GM23338 (cell line): Measurements from ENCODE around the gene PLA2G12A. TPM values are rescaled to one million over a fixed set of nuclear protein-coding genes. Genes with fewer than 3 reads are reported as not detected.

Source experiments
- ATAC-seq: fragments of 200-7000 bp; cut with Tn5 transposase; 3 replicates; pipeline ENCODE4 v1.9.1; 2020
- DNase-seq: peaks from one replicate; pipeline ENCODE4 v3.0.0-alpha.2; 2015; ENCODE audit warnings: low spot score
- H2AFZ ChIP-seq: fragments of 200-600 bp; sonication (generic); 2 replicates; pipeline ENCODE4 v1.8.0; 2016; ENCODE audit warnings: antibody characterized with exemption, mild to moderate bottlenecking, moderate library complexity
- H3F3A ChIP-seq: fragments of 200-600 bp; sonication (generic); replicated peaks from 2 replicates; pipeline ENCODE4 v1.8.0; 2017; ENCODE audit warnings: antibody characterized with exemption, mixed run types, low read depth
- H3K27ac ChIP-seq: fragments of 200-600 bp; sonication (generic); 2 replicates; pipeline ENCODE4 v1.6.1; 2016; ENCODE audit warnings: low read depth
- H3K27me3 ChIP-seq: fragments of 200-600 bp; sonication (generic); 2 replicates; pipeline ENCODE4 v1.8.0; 2016; ENCODE audit warnings: mild to moderate bottlenecking, mixed run types, moderate library complexity; ENCODE audit not compliant: insufficient read depth
- H3K36me3 ChIP-seq: fragments of 200-600 bp; sonication (generic); 2 replicates; pipeline ENCODE4 v1.8.0; 2016; ENCODE audit warnings: mild to moderate bottlenecking; ENCODE audit not compliant: insufficient read depth
- H3K4me1 ChIP-seq: fragments of 200-600 bp; sonication (generic); 2 replicates; pipeline ENCODE4 v1.8.0; 2016; ENCODE audit warnings: mild to moderate bottlenecking, moderate library complexity; ENCODE audit not compliant: insufficient read depth
- H3K4me2 ChIP-seq: fragments of 200-600 bp; sonication (generic); 2 replicates; pipeline ENCODE4 v1.7.1; 2017; ENCODE audit warnings: mixed run types
- H3K4me3 ChIP-seq: fragments of 200-600 bp; sonication (generic); 2 replicates; pipeline ENCODE4 v1.6.1; 2016; ENCODE audit warnings: mixed run types
- H3K79me2 ChIP-seq: fragments of 200-600 bp; sonication (generic); replicated peaks from 2 replicates; pipeline ENCODE4 v1.8.0; 2017; ENCODE audit warnings: mild to moderate bottlenecking; ENCODE audit not compliant: insufficient read depth
- H3K9me2 ChIP-seq: fragments of 200-600 bp; sonication (generic); 2 replicates; pipeline ENCODE4 v1.8.0; 2017; ENCODE audit not compliant: insufficient read depth
- H4K20me1 ChIP-seq: fragments of 200-600 bp; sonication (generic); replicated peaks from 2 replicates; pipeline ENCODE4 v1.8.0; 2017; ENCODE audit warnings: mild to moderate bottlenecking; ENCODE audit not compliant: insufficient read depth
- H3K27ac Mint-ChIP-seq: 2 replicates; pipeline ENCODE4 v1.8.0; 2020; ENCODE audit warnings: inconsistent platforms, mild to moderate bottlenecking, moderate library complexity, mixed read lengths
- H3K27me3 Mint-ChIP-seq: 3 replicates; pipeline ENCODE4 v1.8.0; 2022; ENCODE audit warnings: low read depth, mild to moderate bottlenecking, moderate library complexity, mixed read lengths, inconsistent platforms; ENCODE audit not compliant: insufficient read depth, poor library complexity
- H3K36me3 Mint-ChIP-seq: 3 replicates; pipeline ENCODE4 v1.8.0; 2021; ENCODE audit warnings: low read depth, mild to moderate bottlenecking, inconsistent platforms, moderate library complexity, mixed read lengths
- H3K4me1 Mint-ChIP-seq: 3 replicates; pipeline ENCODE4 v1.8.0; 2020; ENCODE audit warnings: mild to moderate bottlenecking, inconsistent platforms, mixed read lengths
- H3K4me3 Mint-ChIP-seq: 3 replicates; pipeline ENCODE4 v1.8.0; 2021; ENCODE audit warnings: moderate library complexity, mild to moderate bottlenecking, inconsistent platforms, mixed read lengths
- H3K9me3 Mint-ChIP-seq: 3 replicates; pipeline ENCODE4 v1.8.0; 2020; ENCODE audit warnings: moderate library complexity, mild to moderate bottlenecking, inconsistent platforms, mixed read lengths
- CREB1 ChIP-seq: fragments of 250-450 bp; sonication (Bioruptor Pico); IDR thresholded peaks from 2 replicates; pipeline ENCODE4 v1.5.0; 2020; ENCODE audit warnings: low read depth, mild to moderate bottlenecking, moderate library complexity
- CTCF ChIP-seq, 2 experiments: fragments of 200-600 bp in 1 of 2; sonication (generic) in 1 of 2; conservative IDR thresholded peaks; 2 replicates each; pipeline versions ENCODE4 v1.5.1 to v1.6.1; 2016 to 2017; ENCODE audit warnings: antibody characterized with exemption in 2 of 2, low read depth in 2 of 2, mild to moderate bottlenecking in 2 of 2, moderate library complexity in 1 of 2
- ETS1 ChIP-seq: IDR thresholded peaks from 2 replicates; pipeline ENCODE4 v1.6.1; 2016; ENCODE audit warnings: antibody characterized with exemption
- EZH2 ChIP-seq: fragments of 200-600 bp; sonication (generic); IDR thresholded peaks from one replicate; pipeline ENCODE4 v1.8.0; 2017; ENCODE audit warnings: antibody characterized with exemption, mild to moderate bottlenecking, low read depth; ENCODE audit not compliant: unreplicated experiment
- EZH2phosphoT487 ChIP-seq: fragments of 200-600 bp; sonication (generic); IDR thresholded peaks from one replicate; pipeline ENCODE4 v1.8.1; 2018; ENCODE audit warnings: antibody characterized with exemption; ENCODE audit not compliant: unreplicated experiment
- JUNB ChIP-seq: IDR thresholded peaks from one replicate; pipeline ENCODE4 v1.6.1; 2016; ENCODE audit warnings: antibody characterized with exemption; ENCODE audit not compliant: unreplicated experiment
- NANOG ChIP-seq: IDR thresholded peaks from 2 replicates; pipeline ENCODE4 v1.6.1; 2016; ENCODE audit warnings: antibody characterized with exemption, borderline replicate concordance
- POLR2AphosphoS5 ChIP-seq: IDR thresholded peaks from 2 replicates; pipeline ENCODE4 v1.6.1; 2016; ENCODE audit warnings: antibody characterized with exemption, low read depth
- REST ChIP-seq: IDR thresholded peaks from one replicate; pipeline ENCODE4 v1.6.1; 2018; ENCODE audit warnings: antibody characterized with exemption; ENCODE audit not compliant: unreplicated experiment
- STAT1 ChIP-seq: IDR thresholded peaks from one replicate; pipeline ENCODE4 v1.6.1; 2016; ENCODE audit warnings: antibody characterized with exemption; ENCODE audit not compliant: unreplicated experiment
- ZNF114 ChIP-seq: fragments of 250-450 bp; sonication (Bioruptor Pico); IDR thresholded peaks from 2 replicates; pipeline ENCODE4 v1.5.0; 2020; ENCODE audit warnings: mild to moderate bottlenecking, moderate library complexity
- ZNF331 ChIP-seq: fragments of 250-450 bp; sonication (Bioruptor Pico); IDR thresholded peaks from 2 replicates; pipeline ENCODE4 v1.5.0; 2020; ENCODE audit warnings: low read depth, mild to moderate bottlenecking, moderate library complexity
- ZNF462 ChIP-seq: fragments of 250-450 bp; sonication (Bioruptor Pico); IDR thresholded peaks from 2 replicates; pipeline ENCODE4 v1.5.0; 2020; ENCODE audit warnings: mild to moderate bottlenecking, moderate library complexity
- polyA plus RNA-seq: library from polyadenylated mRNA; unstranded; fragments of >200 nt; fragmentation: Nextera tagmentation; extraction: Ambion mirVana; gene quantifications from 2 replicates; pipeline ENCODE4 v1.2.1, GENCODE V29; 2016
- total RNA-seq: library from RNA; depleted of rRNA; stranded (reverse); fragments of >200 nt; shearing (Covaris generic); gene quantifications from 2 replicates; pipeline ENCODE4 v1.2.3, GENCODE V29; 2014

Gene PLA2G12A
- total and polyA plus RNA-seq, 2 experiments from 2014 or later = 30.8 to 70.7 TPM

GRCh38 chr4:109735566-109736365 lies 5.9 kb upstream of the PLA2G12A start:
- Histone ChIP-seq H4K20me1 (no peaks in the 10 kb centered on the region), H3K4me3 (no peak overlapping the region), H3K36me3 (no peaks in the 10 kb centered on the region), H3F3A (no peaks in the 10 kb centered on the region), H3K4me2 (no peak overlapping the region), H3K9me2 (no peaks in the 10 kb centered on the region), H3K79me2 (no peaks in the 10 kb centered on the region), H3K27me3 (no peaks in the 10 kb centered on the region), H2AFZ (no peak overlapping the region), H3K4me1 (0 out of 2 replicates have a peak, but pooled peaks cover 4% of the 10 kb centered on the region), H3K27ac (no peak overlapping the region)
- Mint-ChIP-seq H3K4me3 (no peak overlapping the region), H3K27me3 (peaks cover 6% of the 10 kb centered on the region), H3K4me1 (peaks cover 8% of the 10 kb centered on the region; the same call in 2 of the 3 replicates), H3K9me3 (no peaks in the 10 kb centered on the region; the same call in 2 of the 3 replicates), H3K36me3 (no peaks in the 10 kb centered on the region), H3K27ac (no peak overlapping the region)
- ATAC-seq = no peak
- DNase-seq = no peak
- no peak for TF ChIP-seq STAT1
- no peak for TF ChIP-seq EZH2
- no peak for TF ChIP-seq JUNB
- no peak for TF ChIP-seq REST
- no peak for TF ChIP-seq CTCF (conservative IDR thresholded peaks at IDR 0.05; ENCODE audit: low read depth in 2 of 2)
- no peak for TF ChIP-seq EZH2phosphoT487
- no peak for TF ChIP-seq ETS1
- TF ChIP-seq NANOG = no peak
- TF ChIP-seq CREB1 (CRISPR knock-in tag) = no peak
- TF ChIP-seq ZNF462 (CRISPR knock-in tag) = no peak
- no peak for TF ChIP-seq ZNF331 (CRISPR knock-in tag)
- no peak for TF ChIP-seq ZNF114 (CRISPR knock-in tag)
- TF ChIP-seq POLR2AphosphoS5 = no peak
